PC-9 (cell line): ENCODE data around the gene PTGER1. TPM values are rescaled to one million over a fixed set of nuclear protein-coding genes. Genes with fewer than 3 reads are reported as not detected.
A peak's percentile ranks its signal among the peaks of the same experiment; 100 is the strongest.

Source experiments
- BruUV-seq: library from RNA; stranded (reverse); fragments of 400-500 nt; replicated peaks from 2 replicates; lab custom pipeline; 2021; lab: Mats Ljungman, UMichigan
- CTCF ChIA-PET: fragments of 300-600 bp; sonication (Branson Sonifier 250); formaldehyde crosslinking; loops from one replicate; lab custom pipeline; 2022; ENCODE audit warnings: antibody characterized with exemption; lab: Charles Lee
- POLR2A ChIA-PET: fragments of 300-600 bp; sonication (Branson Sonifier 250); formaldehyde crosslinking; loops from one replicate; lab custom pipeline; 2022; ENCODE audit warnings: antibody characterized with exemption; ENCODE audit not compliant: unreplicated experiment; lab: Charles Lee
- DNase-seq, 2 experiments: peaks; one replicate each; pipeline versions ENCODE4 v3.0.0 to v3.0.0-alpha.2; 2015 to 2022; ENCODE audit warnings: mixed read lengths in 1 of 2
- H2AFZ ChIP-seq: fragments of 200-600 bp; sonication (generic); 2 replicates; pipeline ENCODE4 v1.8.1; 2017; ENCODE audit warnings: antibody characterized with exemption
- H3F3A ChIP-seq: fragments of 200-600 bp; sonication (generic); 2 replicates; pipeline ENCODE4 v1.8.1; 2017; ENCODE audit warnings: antibody characterized with exemption, mild to moderate bottlenecking, low read depth; ENCODE audit not compliant: insufficient read depth
- H3K27ac ChIP-seq: fragments of 200-600 bp; sonication (generic); 2 replicates; pipeline ENCODE4 v1.6.1; 2016; ENCODE audit warnings: mixed run types
- H3K27me3 ChIP-seq: fragments of 200-600 bp; sonication (generic); 2 replicates; pipeline ENCODE4 v1.6.1; 2016; ENCODE audit warnings: low read depth, mixed run types; ENCODE audit not compliant: insufficient read depth
- H3K36me3 ChIP-seq: fragments of 200-600 bp; sonication (generic); 2 replicates; pipeline ENCODE4 v1.6.1; 2016; ENCODE audit warnings: low read depth, mixed run types
- H3K4me1 ChIP-seq: fragments of 200-600 bp; sonication (generic); replicated peaks from 2 replicates; pipeline ENCODE4 v1.6.1; 2016; ENCODE audit warnings: mixed run types; ENCODE audit not compliant: insufficient read depth
- H3K4me2 ChIP-seq: fragments of 200-600 bp; sonication (generic); 2 replicates; pipeline ENCODE4 v1.6.1; 2017; ENCODE audit warnings: mixed run types
- H3K4me3 ChIP-seq: fragments of 200-600 bp; sonication (generic); 2 replicates; pipeline ENCODE4 v1.6.1; 2016; ENCODE audit warnings: mixed run types
- H3K79me2 ChIP-seq: fragments of 200-600 bp; sonication (generic); 2 replicates; pipeline ENCODE4 v1.6.1; 2017; ENCODE audit warnings: low read depth, mixed run types
- H3K9me2 ChIP-seq: fragments of 200-600 bp; sonication (generic); 2 replicates; pipeline ENCODE4 v1.8.1; 2017; ENCODE audit warnings: mild to moderate bottlenecking; ENCODE audit not compliant: insufficient read depth
- H3K9me3 ChIP-seq: fragments of 200-600 bp; sonication (generic); 2 replicates; pipeline ENCODE4 v1.8.1; 2016; ENCODE audit warnings: low read depth; ENCODE audit not compliant: insufficient read depth
- H4K20me1 ChIP-seq: fragments of 200-600 bp; sonication (generic); 2 replicates; pipeline ENCODE4 v1.8.1; 2017; ENCODE audit not compliant: insufficient read depth
- EZH2 ChIP-seq: fragments of 200-600 bp; sonication (generic); IDR thresholded peaks from 2 replicates; pipeline ENCODE4 v1.8.0; 2017; ENCODE audit warnings: antibody characterized with exemption, low read depth
- intact Hi-C: fragments of 100-400 bp; cut with micrococcal nuclease; formaldehyde crosslinking; loops from one replicate; pipeline ENCODE4 v1.10.0; 2022; ENCODE audit not compliant: unreplicated experiment
- total RNA-seq: library from RNA; stranded (reverse); gene quantifications from 2 replicates; pipeline ENCODE4 v1.2.3, GENCODE V29; 2021
- TF ChIP-seq, protein P1 (sequence below): fragments of 200-600 bp; sonication (generic); conservative IDR thresholded peaks from 2 replicates; pipeline ENCODE4 v1.6.1; 2017; ENCODE audit warnings: mixed run types, antibody characterized with exemption, mild to moderate bottlenecking, moderate library complexity

The PTGER1 gene
- total RNA-seq, 1 experiment from 2014 or later: 1.4 TPM

DNA sequence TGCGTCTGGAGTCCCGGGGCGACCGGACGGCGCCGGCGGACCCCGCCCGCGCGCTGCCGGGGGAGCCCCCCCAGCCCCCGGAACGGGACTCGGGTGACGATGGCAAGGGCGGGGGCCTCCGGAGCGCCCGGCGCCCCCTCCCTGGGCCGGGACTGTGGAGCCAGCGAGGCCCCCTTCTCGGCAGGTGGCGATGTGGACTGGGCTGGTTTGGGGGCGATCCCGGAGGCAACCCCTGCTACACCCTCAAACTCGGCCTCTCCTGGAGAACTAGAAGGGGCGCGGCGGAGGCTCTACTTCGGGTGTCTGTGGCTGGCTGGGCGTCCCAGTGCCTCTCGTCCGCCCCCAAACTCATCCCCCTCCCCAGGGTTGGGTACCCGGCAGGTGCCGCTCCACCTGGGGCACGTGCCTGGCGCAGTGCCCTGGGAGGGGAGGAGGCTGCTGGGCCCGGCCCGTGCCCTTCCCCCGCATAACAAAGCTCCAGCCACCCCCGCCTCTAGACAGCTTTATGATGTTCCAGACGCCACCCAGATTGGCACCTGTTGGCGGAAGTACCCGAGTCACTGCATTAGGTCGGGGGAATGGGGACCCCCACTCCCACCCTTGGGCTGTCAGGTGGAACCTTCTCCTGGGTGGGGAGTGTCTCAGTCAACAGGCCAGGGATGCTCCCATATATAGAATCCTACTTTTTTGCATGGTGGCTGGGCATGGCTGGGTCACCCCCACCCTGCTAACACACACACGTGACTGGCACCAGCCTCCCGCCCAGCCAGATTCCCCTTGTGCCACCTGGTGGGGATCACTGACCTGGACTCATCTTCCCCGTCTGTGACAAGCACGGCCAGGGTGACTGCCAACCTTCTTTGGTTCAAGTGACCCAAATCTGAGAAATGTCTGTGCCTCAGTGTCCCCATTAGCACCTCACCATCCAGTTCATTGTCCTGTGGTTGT lies 41.3 kb downstream of the PTGER1 start:
- Histone ChIP-seq H3K36me3 (no peaks in the 10 kb centered on the region), H3K27me3 (no peaks in the 10 kb centered on the region; the same call in 1 of the 2 replicates), H3K4me1 (peaks cover 24% of the 10 kb centered on the region), H3K4me3 (peak overlapping the region; percentile 93), H3K79me2 (peaks cover 52% of the 10 kb centered on the region), H3K9me2 (no peaks in the 10 kb centered on the region), H3K27ac (peak overlapping the region; percentile 51), H3K9me3 (no peaks in the 10 kb centered on the region), H3K4me2 (peak overlapping the region; percentile 95), H4K20me1 (peaks cover 33% of the 10 kb centered on the region), H2AFZ (peak overlapping the region; percentile 82), H3F3A (peaks cover 38% of the 10 kb centered on the region)
- CTCF ChIA-PET: interaction anchor here (0.6 kb wide), 1 partner anchor 34 kb away, joined by 4 read pairs; no protein-coding TSS in a partner anchor
- no peak for TF ChIP-seq EZH2
- TF ChIP-seq, protein P1, sequence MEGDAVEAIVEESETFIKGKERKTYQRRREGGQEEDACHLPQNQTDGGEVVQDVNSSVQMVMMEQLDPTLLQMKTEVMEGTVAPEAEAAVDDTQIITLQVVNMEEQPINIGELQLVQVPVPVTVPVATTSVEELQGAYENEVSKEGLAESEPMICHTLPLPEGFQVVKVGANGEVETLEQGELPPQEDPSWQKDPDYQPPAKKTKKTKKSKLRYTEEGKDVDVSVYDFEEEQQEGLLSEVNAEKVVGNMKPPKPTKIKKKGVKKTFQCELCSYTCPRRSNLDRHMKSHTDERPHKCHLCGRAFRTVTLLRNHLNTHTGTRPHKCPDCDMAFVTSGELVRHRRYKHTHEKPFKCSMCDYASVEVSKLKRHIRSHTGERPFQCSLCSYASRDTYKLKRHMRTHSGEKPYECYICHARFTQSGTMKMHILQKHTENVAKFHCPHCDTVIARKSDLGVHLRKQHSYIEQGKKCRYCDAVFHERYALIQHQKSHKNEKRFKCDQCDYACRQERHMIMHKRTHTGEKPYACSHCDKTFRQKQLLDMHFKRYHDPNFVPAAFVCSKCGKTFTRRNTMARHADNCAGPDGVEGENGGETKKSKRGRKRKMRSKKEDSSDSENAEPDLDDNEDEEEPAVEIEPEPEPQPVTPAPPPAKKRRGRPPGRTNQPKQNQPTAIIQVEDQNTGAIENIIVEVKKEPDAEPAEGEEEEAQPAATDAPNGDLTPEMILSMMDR: no peak
- peak; percentile 42 to 58 for DNase-seq
- BruUV-seq: no TSS peak
- intact Hi-C loops: loop anchor here (5.0 to 10.0 kb wide), 2 partner anchors 61 to 118 kb away; partner anchors contain the start of gene GIPC1
- POLR2A ChIA-PET: interaction anchor here (0.5 to 0.6 kb wide), 2 partner anchors 590 to 1298 kb away, joined by 3 to 6 read pairs; no protein-coding TSS in a partner anchor

DNA sequence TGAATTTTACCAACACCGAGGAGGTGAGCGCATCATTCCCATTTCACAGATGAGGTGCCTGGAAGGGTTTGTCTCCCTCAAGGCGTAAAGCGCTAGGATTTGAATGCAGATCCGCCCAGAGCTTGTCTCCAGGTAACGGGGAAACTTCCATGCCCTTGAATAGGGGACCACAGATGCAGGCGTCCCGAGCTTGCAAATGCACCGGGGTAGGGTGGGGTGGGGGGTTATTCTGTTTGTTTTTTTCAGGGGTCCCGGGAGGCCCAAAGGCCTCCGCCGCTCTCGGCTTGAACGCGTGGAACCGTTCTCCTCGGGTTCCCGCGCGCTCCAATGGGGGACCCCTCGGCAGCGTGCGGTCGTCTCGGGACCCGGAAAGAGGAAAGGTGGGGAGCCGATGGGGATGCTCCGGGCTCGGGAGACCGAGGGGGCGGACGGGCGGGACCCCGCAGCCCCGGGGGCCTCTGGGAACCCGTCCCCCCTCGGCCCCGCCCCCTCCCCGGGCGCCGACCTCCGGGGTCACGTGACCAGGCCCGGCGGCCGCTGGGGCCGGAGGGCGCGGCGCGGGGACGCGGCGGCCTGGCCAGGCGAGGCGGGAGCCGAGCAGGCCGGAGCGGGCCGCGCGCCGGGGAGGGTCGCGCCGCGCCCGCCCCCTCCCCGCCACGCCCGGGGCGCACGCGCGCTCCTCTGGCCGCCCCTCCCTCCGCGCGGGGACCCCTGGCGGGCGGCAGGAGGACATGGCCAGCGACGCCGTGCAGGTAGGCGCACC lies 42.2 kb downstream of the PTGER1 start, which contains the start of gene PKN1:
Gene PKN1, plus strand, starts transcription at position 516 of the 763 bp plus-strand sequence. Its CDS starts 216 bp downstream, at position 732.
- no peak for TF ChIP-seq EZH2
- TF ChIP-seq, protein P1: no peak
- peaks cover 43% of the 10 kb centered on the region for H3K79me2 ChIP-seq
- POLR2A ChIA-PET: interaction anchor here (0.6 to 0.7 kb wide), 2 partner anchors 62 to 1391 kb away, joined by 3 to 7 read pairs; no protein-coding TSS in a partner anchor
- H3K9me2 ChIP-seq: no peaks in the 10 kb centered on the region
- no peaks in the 10 kb centered on the region for H3K9me3 ChIP-seq
- H3K27ac ChIP-seq: peak within 1 kb of the TSS; percentile 51
- H3K4me3 ChIP-seq: peak within 1 kb of the TSS; percentile 93
- BruUV-seq: no TSS peak
- peaks cover 24% of the 10 kb centered on the region for H4K20me1 ChIP-seq
- H3K4me2 ChIP-seq: peak within 1 kb of the TSS; percentile 95
- CTCF ChIA-PET: interaction anchor here (0.6 to 0.9 kb wide), 4 partner anchors 70 to 296 kb away, joined by 6 to 14 read pairs (median 9); partner anchors contain the start of gene ASF1B
- H3K27me3 ChIP-seq: no peaks in the 10 kb centered on the region; the same call in 1 of the 2 replicates
- intact Hi-C loops: loop anchor here (5.0 to 10.0 kb wide), 2 partner anchors 62 to 119 kb away; partner anchors contain the start of gene GIPC1
- H3K4me1 ChIP-seq: peaks cover 24% of the 10 kb centered on the region
- peak within 1 kb of the TSS; percentile 82 for H2AFZ ChIP-seq
- peak; percentile 38 to 66 for DNase-seq
- peaks cover 41% of the 10 kb centered on the region for H3F3A ChIP-seq
- no peaks in the 10 kb centered on the region for H3K36me3 ChIP-seq

DNA sequence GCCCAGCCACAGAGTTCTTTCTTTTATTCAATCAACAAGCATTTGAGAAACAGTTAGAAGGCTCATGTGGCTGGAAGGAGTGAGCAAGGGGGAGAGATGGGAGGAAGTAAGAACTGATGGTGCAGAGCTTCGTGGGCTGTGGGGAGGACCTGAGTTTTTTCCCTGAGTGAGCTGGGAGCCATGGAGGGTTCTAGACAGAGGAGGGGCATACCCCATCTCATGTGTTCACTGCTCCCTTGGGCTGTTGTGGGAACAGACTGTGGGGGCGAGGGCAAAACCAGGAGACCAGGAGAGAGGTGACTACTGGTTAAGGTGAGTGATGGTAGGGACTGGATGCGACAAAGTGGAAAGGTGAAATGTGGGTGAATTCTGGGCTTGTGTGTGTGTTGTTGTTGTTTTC lies 44.4 kb downstream of the PTGER1 start:
- Histone ChIP-seq H3K4me2 (no peak overlapping the region), H3K4me1 (peaks cover 22% of the 10 kb centered on the region), H3K4me3 (no peak overlapping the region), H3F3A (peaks cover 39% of the 10 kb centered on the region), H3K27ac (no peak overlapping the region), H3K79me2 (peaks cover 21% of the 10 kb centered on the region), H2AFZ (no peak overlapping the region), H3K9me2 (no peaks in the 10 kb centered on the region), H3K9me3 (no peaks in the 10 kb centered on the region), H3K36me3 (no peaks in the 10 kb centered on the region), H3K27me3 (no peaks in the 10 kb centered on the region; the same call in 1 of the 2 replicates), H4K20me1 (peaks cover 6% of the 10 kb centered on the region)
- DNase-seq: no peak
- intact Hi-C loops: loop anchor here (5.0 to 10.0 kb wide), 2 partner anchors 64 to 122 kb away; partner anchors contain the start of gene GIPC1
- ChIA-PET POLR2A (no interaction called here), CTCF (no interaction called here)
- no peak for TF ChIP-seq EZH2
- TF ChIP-seq, protein P1: no peak
- BruUV-seq: no TSS peak
